ENCODE data around the gene WWOX. TPM values are rescaled to one million over a fixed set of nuclear protein-coding genes. Genes with fewer than 3 reads are reported as not detected.

The WWOX gene
- total RNA-seq, 1 donor: 24.2 TPM

DNA sequence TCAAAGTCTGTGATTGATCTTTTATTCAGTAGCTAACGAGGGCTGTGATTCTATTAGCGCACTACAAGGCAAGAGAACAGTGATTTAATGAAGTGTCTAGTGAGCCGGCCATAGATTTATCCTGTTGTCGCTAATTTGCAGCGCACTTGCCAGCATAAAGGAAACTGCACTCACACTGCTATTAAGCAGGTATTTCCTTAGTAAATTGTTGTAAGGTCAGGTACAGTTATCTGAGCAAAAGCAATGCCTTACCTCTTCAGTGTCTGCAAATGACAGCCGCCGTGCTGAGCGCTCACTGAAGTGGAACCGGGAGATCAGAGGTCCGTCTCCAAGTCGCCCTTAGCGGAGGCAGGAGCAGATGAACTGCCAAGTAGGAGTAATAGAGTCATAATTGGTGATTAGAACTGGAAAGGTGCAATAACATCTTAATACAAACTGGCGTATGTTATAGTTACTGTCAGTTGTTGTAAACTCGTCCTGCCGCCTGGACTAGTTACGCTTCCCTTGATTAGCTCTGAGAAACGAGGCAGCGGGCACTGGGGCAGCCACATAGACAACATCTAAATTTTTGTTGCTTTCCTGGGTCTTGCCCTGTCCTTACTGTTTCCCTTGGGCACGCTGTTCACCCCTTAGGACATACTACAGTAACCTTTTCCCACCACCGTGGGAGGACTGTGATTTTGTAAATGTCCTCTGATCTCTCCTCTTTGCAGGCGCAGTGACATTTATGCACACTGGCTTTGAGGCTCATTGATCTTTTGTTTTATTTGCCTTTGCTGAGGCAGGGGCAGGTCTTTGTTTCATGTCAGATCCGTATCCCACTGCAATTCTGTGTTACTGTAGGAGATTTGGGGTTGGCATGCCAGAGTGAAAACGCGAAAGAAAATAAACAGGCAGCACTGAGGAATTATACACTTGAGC is 363.1 kb downstream of the WWOX start:
- H3K4me3 ChIP-seq (ENCODE audit: low read depth, low read length): no peak overlapping the region
- no peak for DNase-seq (ENCODE audit: low read depth)
- TF ChIP-seq, protein P1, sequence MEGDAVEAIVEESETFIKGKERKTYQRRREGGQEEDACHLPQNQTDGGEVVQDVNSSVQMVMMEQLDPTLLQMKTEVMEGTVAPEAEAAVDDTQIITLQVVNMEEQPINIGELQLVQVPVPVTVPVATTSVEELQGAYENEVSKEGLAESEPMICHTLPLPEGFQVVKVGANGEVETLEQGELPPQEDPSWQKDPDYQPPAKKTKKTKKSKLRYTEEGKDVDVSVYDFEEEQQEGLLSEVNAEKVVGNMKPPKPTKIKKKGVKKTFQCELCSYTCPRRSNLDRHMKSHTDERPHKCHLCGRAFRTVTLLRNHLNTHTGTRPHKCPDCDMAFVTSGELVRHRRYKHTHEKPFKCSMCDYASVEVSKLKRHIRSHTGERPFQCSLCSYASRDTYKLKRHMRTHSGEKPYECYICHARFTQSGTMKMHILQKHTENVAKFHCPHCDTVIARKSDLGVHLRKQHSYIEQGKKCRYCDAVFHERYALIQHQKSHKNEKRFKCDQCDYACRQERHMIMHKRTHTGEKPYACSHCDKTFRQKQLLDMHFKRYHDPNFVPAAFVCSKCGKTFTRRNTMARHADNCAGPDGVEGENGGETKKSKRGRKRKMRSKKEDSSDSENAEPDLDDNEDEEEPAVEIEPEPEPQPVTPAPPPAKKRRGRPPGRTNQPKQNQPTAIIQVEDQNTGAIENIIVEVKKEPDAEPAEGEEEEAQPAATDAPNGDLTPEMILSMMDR (IDR thresholded peaks at IDR 0.05; ENCODE audit: insufficient read depth, low read length): no peak

DNA sequence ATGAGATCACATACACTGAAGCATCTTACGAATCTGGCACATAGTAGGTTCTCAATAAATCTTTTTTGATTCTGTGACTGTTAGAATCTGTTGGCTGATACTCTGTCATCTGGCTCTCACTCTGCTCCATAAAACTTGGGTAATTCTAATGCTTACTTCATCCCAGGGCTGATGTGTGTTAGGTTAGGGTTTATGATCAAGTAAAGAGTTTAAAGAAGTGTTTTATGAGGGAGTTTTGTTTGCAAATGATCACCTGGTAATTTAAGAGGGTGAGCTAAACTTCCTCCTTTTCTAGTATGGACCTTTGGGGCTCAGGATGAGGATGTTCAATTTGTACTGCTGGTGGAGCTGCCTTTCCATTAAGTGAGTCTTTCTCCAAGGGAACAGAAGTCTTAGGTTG is 364.1 kb downstream of the WWOX start:
- TF ChIP-seq, protein P1 (IDR thresholded peaks at IDR 0.05; ENCODE audit: insufficient read depth, low read length): no peak
- DNase-seq (ENCODE audit: low read depth): no peak
- H3K4me3 ChIP-seq (ENCODE audit: low read depth, low read length): no peak overlapping the region

DNA sequence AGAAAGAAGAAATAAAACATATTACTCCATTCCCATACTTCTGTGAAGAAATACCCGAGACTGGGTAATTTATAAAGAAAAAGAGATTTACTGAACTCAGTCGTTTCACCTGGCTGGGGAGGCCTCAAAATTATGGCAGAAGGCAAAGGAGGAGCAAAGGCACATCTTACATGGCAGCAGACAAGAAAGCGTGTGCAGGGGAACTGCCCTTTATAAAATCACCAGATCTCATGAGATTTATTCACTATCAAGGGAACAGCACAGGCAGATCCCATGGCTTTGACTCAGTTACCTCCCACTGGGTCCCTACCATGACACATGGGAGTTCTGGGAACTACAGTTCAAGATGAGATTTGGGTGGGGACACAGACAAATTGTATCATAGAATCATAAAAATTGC is 365.4 kb downstream of the WWOX start:
- no peak for DNase-seq (ENCODE audit: low read depth)
- H3K4me3 ChIP-seq (ENCODE audit: low read depth, low read length): no peak overlapping the region
- TF ChIP-seq, protein P1 (IDR thresholded peaks at IDR 0.05; ENCODE audit: insufficient read depth, low read length): no peak

DNA sequence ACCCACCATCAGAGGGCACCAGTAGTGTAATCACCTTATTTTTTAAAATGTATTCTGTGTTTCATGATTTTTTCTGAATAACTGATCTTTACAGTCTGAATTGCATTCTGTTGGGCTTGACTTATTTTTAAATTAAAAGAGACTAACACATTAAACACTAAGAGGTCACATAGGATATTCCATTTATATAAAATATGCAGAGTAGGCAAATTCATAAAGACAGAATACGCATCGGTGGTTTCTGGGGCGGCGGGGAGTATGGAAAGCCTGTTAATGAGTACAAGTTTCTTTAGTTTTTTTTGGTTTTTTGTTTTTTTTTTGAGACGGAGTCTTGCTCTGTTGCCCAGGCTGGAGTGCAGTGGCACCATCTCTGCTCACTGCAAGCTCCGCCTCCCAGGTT is 366.3 kb downstream of the WWOX start:
- TF ChIP-seq, protein P1 (IDR thresholded peaks at IDR 0.05; ENCODE audit: insufficient read depth, low read length): no peak
- H3K4me3 ChIP-seq (ENCODE audit: low read depth, low read length): no peak overlapping the region
- no peak for DNase-seq (ENCODE audit: low read depth)

- no peak overlapping the region for H3K4me3 ChIP-seq (ENCODE audit: low read depth, low read length)
- TF ChIP-seq, protein P1 (IDR thresholded peaks at IDR 0.05; ENCODE audit: insufficient read depth, low read length): no peak
- DNase-seq (ENCODE audit: low read depth): no peak
Measured at GRCh38 chr16:78469787-78470186, 370.3 kb downstream of the WWOX start.

- DNase-seq (ENCODE audit: low read depth): no peak
- H3K4me3 ChIP-seq (ENCODE audit: low read depth, low read length): no peak overlapping the region
- TF ChIP-seq, protein P1 (IDR thresholded peaks at IDR 0.05; ENCODE audit: insufficient read depth, low read length): no peak
Measured at GRCh38 chr16:78473031-78473699, 373.7 kb downstream of the WWOX start.
